Pancreas (tissue), 10 donors: ENCODE results near the gene ZMIZ1. TPM values are rescaled to one million over a fixed set of nuclear protein-coding genes. Genes with fewer than 3 reads are reported as not detected.
A peak's percentile ranks its signal among the peaks of the same experiment; 100 is the strongest.

Experiments
- ATAC-seq, 4 donors: fragments of 200-7000 bp; cut with Tn5 transposase; one replicate each; pipeline versions ENCODE4 v1.8.0 to v1.9.1; 2020; ENCODE audit warnings: mild to moderate bottlenecking in 4 of 4, moderate library complexity in 4 of 4
- DNase-seq, 6 donors: peaks; one replicate each; pipeline ENCODE4 v3.0.0-alpha.2; 2020
- FAIRE-seq: peaks from 2 replicates; lab custom pipeline; 2012; peaks lifted over from hg19 to GRCh38; lab: Jason Lieb, UNC
- H3K27ac ChIP-seq, 4 donors: fragments of 200-600 bp; sonication (generic); 1 replicate in 3 of 4; 2 replicates in 1 of 4; pipeline versions ENCODE4 v1.5.0 to v1.8.0; 2020
- H3K27me3 ChIP-seq, 4 donors: fragments of 200-600 bp; one replicate each; pipeline ENCODE4 v1.8.0; 2021
- H3K36me3 ChIP-seq, 3 donors: fragments of 200-600 bp; sonication (generic) in 1 of 3; one replicate each; pipeline versions ENCODE4 v1.5.0 to v1.8.0; 2020 to 2021
- H3K4me1 ChIP-seq, 3 donors: fragments of 200-600 bp; one replicate each; pipeline ENCODE4 v1.8.0; 2021
- H3K4me3 ChIP-seq, 4 donors: fragments of 200-600 bp; sonication (generic) in 2 of 4; one replicate each; pipeline versions ENCODE4 v1.5.0 to v1.8.0; 2020 to 2021
- H3K9me3 ChIP-seq, 4 donors: fragments of 200-600 bp; one replicate each; pipeline ENCODE4 v1.8.0; 2021
- WGBS, 2 donors: extraction: QIAGEN DNeasy Blood & Tissue Kit; methylation state at CpG; one replicate each; pipeline ENCODE4 v1.1.7; 2013; 5-methylcytosine and 5-hydroxymethylcytosine counted together
- intact Hi-C, 3 donors: fragments of 100-400 bp; cut with DNase I; formaldehyde crosslinking; loops; one replicate each; pipeline versions ENCODE4 v1.11.1 to v1.14.2; 2022
- polyA plus RNA-seq, 2 donors: library from polyadenylated mRNA; stranded (reverse); fragments of 200-250 nt; gene quantifications; one replicate each; pipeline ENCODE4 v1.2.3, GENCODE V29; 2013
- total RNA-seq, 6 donors: library from RNA; stranded (reverse); fragmentation: NEBNext Ultra II Directional in 4 of 6; extraction: Animal tissue kit (Norgen Biotek cat#: 25700) in 4 of 6; gene quantifications; one replicate each; pipeline versions ENCODE4 v1.2.1 to v1.2.4, GENCODE V29; 2021 to 2023
- TF ChIP-seq, protein P1 (sequence below), 4 donors: fragments of 200-600 bp; sonication (generic) in 3 of 4; IDR thresholded peaks; one replicate each; pipeline versions ENCODE4 v1.5.0 to v1.8.0; 2021; ENCODE audit warnings: antibody characterized with exemption in 4 of 4
- donor health status: healthy with polysubstance abuse.
- donor health status: DM: no; HTN: no; CAD: no; lungs with moderate emphysema.
- donor health status: DM: no; HTN: no; CAD: no.
- donor health status: control.
- donor health status: control.
- donor health status: Bipolar disorder and iron deficiency.
- donor health status: DM: yes; HTN: yes; CAD: no.
- donor health status: DM: no; HTN: no; CAD: no.
- donor health status: DM: no; HTN: no; CAD: no.
- donor health status: DM: yes; HTN: yes; CAD: no.

Gene ZMIZ1
- total and polyA plus RNA-seq, 8 donors = 14.5 to 45.0 (median 21.9) TPM

DNA sequence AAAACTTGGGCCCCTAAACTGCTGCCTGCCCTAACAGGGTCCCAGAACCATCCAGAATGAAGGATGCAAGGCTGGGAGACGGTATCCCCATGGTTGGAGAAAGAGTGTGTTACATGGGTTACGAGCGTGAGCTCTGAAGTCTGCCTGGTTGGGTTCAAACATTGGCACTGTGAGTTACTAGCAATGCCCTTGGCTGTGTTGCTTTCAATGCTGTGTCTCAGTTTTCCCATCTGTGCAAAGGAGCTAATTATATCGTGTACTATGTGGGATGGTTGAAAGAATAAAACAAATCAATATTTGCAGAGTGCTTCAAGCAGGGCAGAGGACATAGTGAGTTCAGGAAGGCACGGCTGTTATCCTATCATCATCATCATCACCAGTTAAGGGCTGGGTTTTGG, 114.7 kb downstream of the ZMIZ1 start:
- TF ChIP-seq, protein P1, sequence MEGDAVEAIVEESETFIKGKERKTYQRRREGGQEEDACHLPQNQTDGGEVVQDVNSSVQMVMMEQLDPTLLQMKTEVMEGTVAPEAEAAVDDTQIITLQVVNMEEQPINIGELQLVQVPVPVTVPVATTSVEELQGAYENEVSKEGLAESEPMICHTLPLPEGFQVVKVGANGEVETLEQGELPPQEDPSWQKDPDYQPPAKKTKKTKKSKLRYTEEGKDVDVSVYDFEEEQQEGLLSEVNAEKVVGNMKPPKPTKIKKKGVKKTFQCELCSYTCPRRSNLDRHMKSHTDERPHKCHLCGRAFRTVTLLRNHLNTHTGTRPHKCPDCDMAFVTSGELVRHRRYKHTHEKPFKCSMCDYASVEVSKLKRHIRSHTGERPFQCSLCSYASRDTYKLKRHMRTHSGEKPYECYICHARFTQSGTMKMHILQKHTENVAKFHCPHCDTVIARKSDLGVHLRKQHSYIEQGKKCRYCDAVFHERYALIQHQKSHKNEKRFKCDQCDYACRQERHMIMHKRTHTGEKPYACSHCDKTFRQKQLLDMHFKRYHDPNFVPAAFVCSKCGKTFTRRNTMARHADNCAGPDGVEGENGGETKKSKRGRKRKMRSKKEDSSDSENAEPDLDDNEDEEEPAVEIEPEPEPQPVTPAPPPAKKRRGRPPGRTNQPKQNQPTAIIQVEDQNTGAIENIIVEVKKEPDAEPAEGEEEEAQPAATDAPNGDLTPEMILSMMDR (IDR thresholded peaks at IDR 0.05) = no peak
- no peak for DNase-seq
- Histone ChIP-seq H3K27ac (peak overlapping the region; percentile 28 to 68 (median 52)), H3K9me3 (no peaks in the 10 kb centered on the region), H3K4me3 (no peak overlapping the region), H3K4me1 (peaks cover 37 to 76% (median 46%) of the 10 kb centered on the region in 3 donors), H3K27me3 (no peaks in the 10 kb centered on the region), H3K36me3 (no peaks in the 10 kb centered on the region)
- 69% methylated on average over 5 of the region's 5 CpGs for WGBS, 2 donors
- no peak for FAIRE-seq
- intact Hi-C loops = loop anchor here in 1 of 3 donors (10.0 kb wide), 1 partner anchor 109 kb away; no protein-coding TSS in a partner anchor
- ATAC-seq = no peak

DNA sequence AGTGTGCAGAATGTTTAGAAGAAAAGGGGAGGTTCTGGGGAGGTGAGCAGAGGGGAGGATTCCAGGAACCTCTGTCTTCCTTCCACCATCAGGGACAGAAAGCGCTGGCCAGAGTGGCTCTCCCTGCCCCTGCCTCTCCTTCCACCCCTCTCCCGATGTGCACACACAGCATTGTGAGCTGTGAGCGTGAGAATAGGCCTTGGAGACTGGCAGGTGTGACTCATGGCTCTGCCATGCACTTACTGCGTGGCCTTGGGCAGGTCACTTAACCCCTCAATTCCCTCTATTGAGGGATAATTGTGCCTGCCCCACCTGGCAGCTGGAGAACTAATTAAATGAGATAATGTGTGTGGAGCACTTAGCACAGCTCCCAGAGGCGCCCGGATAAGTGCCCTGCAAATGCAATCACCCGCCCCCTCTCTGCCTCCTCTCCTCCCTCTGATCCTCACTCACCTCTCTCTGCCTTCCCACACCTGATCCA, 115.4 kb downstream of the ZMIZ1 start:
- Histone ChIP-seq H3K27ac (peak overlapping the region; percentile 41 to 68 (median 60)), H3K4me3 (no peak overlapping the region), H3K27me3 (no peaks in the 10 kb centered on the region), H3K9me3 (no peaks in the 10 kb centered on the region), H3K36me3 (no peaks in the 10 kb centered on the region), H3K4me1 (peaks cover 37 to 71% (median 46%) of the 10 kb centered on the region in 3 donors)
- TF ChIP-seq, protein P1 (IDR thresholded peaks at IDR 0.05) = no peak
- ATAC-seq (peak; percentile 72 to 84 (median 80)), FAIRE-seq (no peak), DNase-seq (peak in 4 of 6 donors; percentile 63 to 73 (median 66))
- WGBS, 2 donors = 28 to 30% methylated on average over 7 of the region's 7 CpGs
- intact Hi-C loops = loop anchor here in 1 of 3 donors (10.0 kb wide), 1 partner anchor 109 kb away; no protein-coding TSS in a partner anchor

DNA sequence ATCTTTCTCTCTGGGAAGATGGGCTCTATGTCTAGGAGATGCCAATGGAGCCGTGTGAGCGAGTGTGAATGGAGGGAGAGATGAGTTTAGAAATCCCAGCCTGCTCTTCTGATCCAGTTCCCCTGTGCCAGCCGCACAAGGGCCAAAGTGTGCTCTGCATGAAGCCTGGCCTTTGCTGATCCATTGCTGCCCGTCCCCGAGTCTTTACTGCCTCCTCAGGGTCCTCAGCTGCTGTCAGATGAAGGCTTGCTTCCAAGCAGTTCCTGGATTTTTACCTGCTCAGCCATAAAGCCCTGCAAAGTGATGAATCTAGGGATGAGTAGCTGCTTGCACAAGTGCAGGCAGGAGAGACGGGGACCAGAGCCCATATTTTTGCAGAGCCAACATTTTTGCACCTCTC, 115.9 kb downstream of the ZMIZ1 start:
- ATAC-seq (no peak), DNase-seq (no peak), FAIRE-seq (no peak)
- Histone ChIP-seq H3K4me1 (peaks cover 37 to 71% (median 46%) of the 10 kb centered on the region in 3 donors), H3K36me3 (no peaks in the 10 kb centered on the region), H3K9me3 (no peaks in the 10 kb centered on the region), H3K4me3 (no peak overlapping the region), H3K27me3 (no peaks in the 10 kb centered on the region), H3K27ac (peak overlapping the region; percentile 41 to 68 (median 60))
- TF ChIP-seq, protein P1 (IDR thresholded peaks at IDR 0.05) = no peak
- intact Hi-C loops = loop anchor here in 1 of 3 donors (10.0 kb wide), 1 partner anchor 110 kb away; no protein-coding TSS in a partner anchor
- 70 to 77% methylated on average over 6 of the region's 6 CpGs for WGBS, 2 donors

GRCh38 chr10:79185067-79185774, 116.5 kb downstream of the ZMIZ1 start:
- WGBS, 2 donors = 55 to 56% methylated on average over 12 of the region's 12 CpGs
- FAIRE-seq (no peak), DNase-seq (no peak), ATAC-seq (no peak)
- Histone ChIP-seq H3K9me3 (no peaks in the 10 kb centered on the region), H3K27ac (peak overlapping the region; percentile 41 to 73 (median 62)), H3K4me3 (no peak overlapping the region), H3K36me3 (no peaks in the 10 kb centered on the region), H3K4me1 (peaks cover 37 to 71% (median 46%) of the 10 kb centered on the region in 3 donors), H3K27me3 (no peaks in the 10 kb centered on the region)
- intact Hi-C loops = loop anchor here in 1 of 3 donors (10.0 kb wide), 1 partner anchor 110 kb away; no protein-coding TSS in a partner anchor
- TF ChIP-seq, protein P1 (IDR thresholded peaks at IDR 0.05) = no peak
